Central memory CD8-positive, alpha-beta T cell (primary cell): Measurements from ENCODE around the gene PDZD2.
"Not testable (repeated sequence)": the region's sequence is repeated elsewhere in the genome, so short reads cannot be mapped to it uniquely, and the experiment has no call there.

Experiments used
- ATAC-seq: fragments of 150-1000 bp; cut with Tn5 transposase; replicated peaks from 2 replicates; pipeline ENCODE4 v1.10.0; 2022; ENCODE audit warnings: mild to moderate bottlenecking, moderate FRiP score, moderate number of reproducible peaks; ENCODE audit not compliant: poor library complexity, severe bottlenecking; ENCODE audit errors: extremely low read depth
- DNase-seq, 2 donors: peaks; one replicate each; pipeline ENCODE4 v3.0.0; 2021; ENCODE audit warnings: low spot score in 2 of 2
- H3K27ac Mint-ChIP-seq: one replicate; pipeline ENCODE4 v1.8.0; 2022; ENCODE audit warnings: low read depth, mild to moderate bottlenecking, moderate library complexity, mixed read lengths
- H3K27me3 Mint-ChIP-seq: one replicate; pipeline ENCODE4 v1.8.0; 2022; ENCODE audit warnings: mixed read lengths
- H3K36me3 Mint-ChIP-seq: one replicate; pipeline ENCODE4 v1.8.0; 2022; ENCODE audit warnings: mild to moderate bottlenecking, moderate library complexity, mixed read lengths; ENCODE audit not compliant: insufficient read depth
- H3K4me1 Mint-ChIP-seq: one replicate; pipeline ENCODE4 v1.8.0; 2022; ENCODE audit warnings: mixed read lengths
- H3K4me3 Mint-ChIP-seq: one replicate; pipeline ENCODE4 v1.8.0; 2022; ENCODE audit warnings: mild to moderate bottlenecking, moderate library complexity, mixed read lengths
- H3K9me3 Mint-ChIP-seq: one replicate; pipeline ENCODE4 v1.8.0; 2022; ENCODE audit warnings: mixed read lengths

Gene PDZD2

DNA sequence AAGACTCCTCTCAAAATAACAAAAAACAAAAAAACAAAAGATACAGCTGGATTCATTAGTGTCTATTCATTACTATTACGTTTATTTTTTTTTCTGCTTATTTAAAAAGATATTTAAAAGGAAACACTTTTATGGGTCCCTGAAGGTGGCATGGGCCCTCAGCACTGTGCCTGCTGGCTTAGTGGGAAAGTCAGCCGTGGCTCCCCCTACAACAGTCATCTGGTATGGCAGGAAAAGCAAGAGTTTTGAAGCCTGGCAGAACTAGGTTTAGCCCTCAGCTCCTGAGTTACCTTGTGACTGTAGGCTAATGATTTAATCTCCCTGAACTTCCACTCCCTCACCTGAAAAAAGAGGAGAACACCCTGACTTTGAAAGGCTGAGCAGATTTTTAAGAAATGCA, 399.6 kb downstream of the PDZD2 start:
- Mint-ChIP-seq H3K4me1 (peaks cover 2% of the 10 kb centered on the region), H3K4me3 (no peak overlapping the region), H3K9me3 (no peaks in the 10 kb centered on the region), H3K27me3 (no peaks in the 10 kb centered on the region), H3K27ac (no peak overlapping the region), H3K36me3 (no peaks in the 10 kb centered on the region)
- no peak for DNase-seq
- no peak for ATAC-seq

DNA sequence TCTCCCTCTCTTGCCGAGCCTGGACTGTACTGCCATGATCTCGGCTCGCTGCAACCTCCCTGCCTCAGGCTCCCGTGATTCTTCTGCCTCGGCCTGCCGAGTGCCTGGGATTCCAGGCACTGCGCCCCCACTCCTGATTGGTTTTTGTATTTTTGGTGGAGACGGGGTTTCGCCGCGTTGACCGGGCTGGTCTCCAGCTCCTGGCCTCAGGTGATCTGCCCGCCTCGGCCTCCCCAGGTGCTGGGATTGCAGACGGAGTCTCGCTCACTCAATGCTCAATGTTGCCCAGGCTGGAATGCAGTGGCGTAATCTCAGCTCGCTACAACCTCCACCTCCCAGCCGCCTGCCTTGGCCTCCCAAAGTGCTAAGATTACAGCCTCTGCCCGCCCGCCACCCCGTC, 400.2 kb downstream of the PDZD2 start:
- not testable (repeated sequence) for H3K27ac Mint-ChIP-seq, ATAC-seq, H3K36me3 Mint-ChIP-seq, H3K4me3 Mint-ChIP-seq, DNase-seq, H3K9me3 Mint-ChIP-seq, H3K27me3 Mint-ChIP-seq, H3K4me1 Mint-ChIP-seq

GRCh38 chr5:32039601-32040000, 400.7 kb downstream of the PDZD2 start:
- not testable (repeated sequence) for H3K27me3 Mint-ChIP-seq

DNA sequence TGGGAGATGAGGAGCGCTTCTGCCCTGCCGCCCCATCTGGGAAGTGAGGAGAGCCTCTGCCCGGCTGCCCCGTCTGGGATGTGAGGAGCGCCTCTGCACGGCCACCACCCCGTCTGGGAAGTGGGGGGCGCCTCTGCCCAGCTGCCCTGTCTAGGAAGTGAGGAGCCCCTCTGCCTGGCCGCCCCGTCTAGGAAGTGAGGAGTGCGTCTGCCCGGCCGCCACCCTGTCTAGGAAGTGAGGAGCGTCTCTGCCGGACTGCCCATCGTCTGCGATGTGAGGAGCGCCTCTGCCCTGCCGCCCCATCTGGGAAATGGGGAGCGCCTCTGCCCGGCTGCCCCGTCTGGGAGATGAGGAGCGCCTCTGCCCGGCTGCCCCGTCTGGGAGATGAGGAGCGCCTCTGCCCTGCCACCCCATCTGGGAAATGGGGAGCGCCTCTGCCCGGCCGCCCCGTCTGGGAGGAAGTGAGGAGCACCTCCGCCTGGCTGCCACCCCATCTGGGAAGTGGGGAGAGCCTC, 401.3 kb downstream of the PDZD2 start:
- not testable (repeated sequence) for H3K4me1 Mint-ChIP-seq, H3K9me3 Mint-ChIP-seq, H3K36me3 Mint-ChIP-seq, H3K4me3 Mint-ChIP-seq, ATAC-seq, DNase-seq, H3K27ac Mint-ChIP-seq, H3K27me3 Mint-ChIP-seq

More at GRCh38 chr5:32039601-32040000, 400.7 kb downstream of the PDZD2 start:
- H3K27ac Mint-ChIP-seq, H3K9me3 Mint-ChIP-seq, H3K36me3 Mint-ChIP-seq, DNase-seq, H3K4me1 Mint-ChIP-seq, H3K4me3 Mint-ChIP-seq, ATAC-seq: not testable (repeated sequence)

DNA sequence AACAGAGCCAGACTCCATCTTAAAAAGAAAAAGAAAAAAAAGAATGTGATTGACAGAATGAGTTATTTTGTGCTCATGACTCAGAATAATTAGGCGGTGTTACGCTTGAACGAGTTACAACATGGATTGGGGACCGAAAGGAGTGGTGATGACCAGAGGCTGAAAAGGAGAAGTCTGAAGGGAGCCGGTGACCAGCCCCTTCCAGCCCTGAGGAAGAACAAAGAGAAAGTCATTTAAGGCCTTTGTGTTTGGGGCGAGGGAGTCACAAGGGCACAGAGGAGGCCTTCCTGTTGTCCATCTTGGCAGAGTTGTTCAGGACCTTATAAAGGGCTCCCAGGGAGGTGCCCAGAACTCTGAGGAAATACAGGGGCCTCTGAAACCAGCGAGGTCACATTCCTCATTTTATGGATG, 403.6 kb downstream of the PDZD2 start:
- no peak for DNase-seq
- Mint-ChIP-seq H3K27me3 (no peaks in the 10 kb centered on the region), H3K27ac (no peak overlapping the region), H3K4me1 (no peaks in the 10 kb centered on the region), H3K36me3 (no peaks in the 10 kb centered on the region), H3K9me3 (no peaks in the 10 kb centered on the region), H3K4me3 (no peak overlapping the region)
- ATAC-seq, result no peak

DNA sequence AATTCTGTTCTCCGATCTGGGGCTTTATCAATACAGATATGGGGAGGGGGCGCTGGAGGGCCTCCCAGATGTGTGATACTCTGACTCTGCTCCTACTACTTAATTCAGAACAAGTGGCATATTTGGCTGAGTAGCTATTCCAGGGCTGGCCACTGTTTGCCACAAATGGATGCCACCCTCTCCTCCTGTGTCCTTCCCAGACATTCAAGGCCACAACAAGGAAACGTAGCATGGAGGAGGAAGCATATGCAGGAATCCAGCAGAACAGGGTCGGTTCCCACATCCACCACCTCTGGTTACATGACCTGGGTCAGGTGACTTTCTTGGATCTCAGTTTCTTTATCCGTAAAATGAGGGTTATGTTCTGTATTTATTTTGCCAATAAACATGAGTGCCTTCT, 404.2 kb downstream of the PDZD2 start:
- DNase-seq (no peak), ATAC-seq (no peak)
- Mint-ChIP-seq H3K9me3 (no peaks in the 10 kb centered on the region), H3K36me3 (no peaks in the 10 kb centered on the region), H3K4me3 (no peak overlapping the region), H3K4me1 (no peaks in the 10 kb centered on the region), H3K27me3 (peaks cover 1% of the 10 kb centered on the region), H3K27ac (no peak overlapping the region)

DNA sequence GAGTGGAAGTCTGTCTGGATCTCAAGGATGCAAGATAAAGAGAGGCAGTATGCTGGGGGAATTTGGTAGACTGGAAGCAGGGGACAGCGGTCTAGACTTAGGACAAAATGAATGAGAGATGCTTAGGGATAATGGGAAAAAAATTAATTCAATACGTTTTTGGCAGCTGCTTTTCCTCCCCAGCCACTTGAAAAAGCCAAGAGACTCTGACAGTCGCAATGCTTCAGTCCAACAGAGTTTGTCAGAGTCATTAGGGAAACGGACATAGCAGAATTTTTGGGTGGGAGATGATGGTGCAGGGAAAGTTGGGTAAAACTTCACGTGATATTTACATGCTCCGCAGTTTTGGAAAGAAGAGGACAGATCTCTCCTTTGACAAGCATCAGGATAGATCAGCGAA, 405.5 kb downstream of the PDZD2 start:
- Mint-ChIP-seq H3K36me3 (no peaks in the 10 kb centered on the region), H3K27ac (no peak overlapping the region), H3K4me3 (no peak overlapping the region), H3K9me3 (no peaks in the 10 kb centered on the region), H3K27me3 (peaks cover 9% of the 10 kb centered on the region), H3K4me1 (no peaks in the 10 kb centered on the region)
- DNase-seq, result no peak
- ATAC-seq, result no peak

DNA sequence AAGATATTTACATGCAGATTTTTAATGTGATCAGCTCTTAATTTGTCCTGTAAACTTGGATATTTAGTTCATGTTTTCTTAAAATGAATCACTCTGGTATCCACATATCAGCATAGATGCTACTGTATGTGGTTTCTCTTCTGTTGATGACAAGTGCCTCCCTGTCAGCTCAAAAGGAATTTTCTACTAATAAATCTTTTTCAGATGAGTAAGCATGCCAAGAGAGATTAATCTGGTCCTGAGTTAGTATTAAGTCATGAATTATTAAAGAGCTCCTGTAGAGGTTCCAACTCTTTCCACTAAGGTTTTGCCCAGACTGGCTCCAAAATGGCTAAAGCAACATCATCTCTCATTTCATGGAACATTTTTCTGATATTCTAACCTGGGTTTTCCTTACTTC, 406.0 kb downstream of the PDZD2 start:
- peaks cover 9% of the 10 kb centered on the region for H3K27me3 Mint-ChIP-seq
- no peak overlapping the region for H3K4me3 Mint-ChIP-seq
- no peak overlapping the region for H3K27ac Mint-ChIP-seq
- DNase-seq (no peak), ATAC-seq (no peak)
- H3K4me1 Mint-ChIP-seq, result no peaks in the 10 kb centered on the region
- H3K9me3 Mint-ChIP-seq, result no peaks in the 10 kb centered on the region
- H3K36me3 Mint-ChIP-seq, result no peaks in the 10 kb centered on the region

DNA sequence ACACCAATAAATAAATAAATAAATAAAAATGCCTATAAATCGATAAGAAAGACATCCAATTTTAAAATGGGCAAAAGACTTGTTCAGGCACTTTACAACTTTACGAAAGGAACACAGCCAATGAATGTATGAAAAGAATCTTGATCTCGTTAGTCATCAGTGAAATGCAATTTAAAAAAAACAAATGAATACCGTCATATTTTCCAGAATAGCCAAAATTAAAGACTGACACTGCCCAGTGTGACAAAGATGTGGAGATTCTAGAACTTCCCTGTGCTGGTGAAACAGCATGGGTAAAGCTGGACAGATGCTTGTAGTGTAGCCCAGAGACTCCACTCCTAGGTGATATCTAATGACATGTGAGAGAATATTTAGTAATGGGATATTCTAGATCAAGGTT, 408.1 kb downstream of the PDZD2 start:
- no peak overlapping the region for H3K27ac Mint-ChIP-seq
- H3K4me3 Mint-ChIP-seq, result no peak overlapping the region
- peaks cover 19% of the 10 kb centered on the region for H3K27me3 Mint-ChIP-seq
- no peaks in the 10 kb centered on the region for H3K9me3 Mint-ChIP-seq
- DNase-seq, result no peak
- no peaks in the 10 kb centered on the region for H3K4me1 Mint-ChIP-seq
- ATAC-seq, result no peak
- H3K36me3 Mint-ChIP-seq, result no peaks in the 10 kb centered on the region

DNA sequence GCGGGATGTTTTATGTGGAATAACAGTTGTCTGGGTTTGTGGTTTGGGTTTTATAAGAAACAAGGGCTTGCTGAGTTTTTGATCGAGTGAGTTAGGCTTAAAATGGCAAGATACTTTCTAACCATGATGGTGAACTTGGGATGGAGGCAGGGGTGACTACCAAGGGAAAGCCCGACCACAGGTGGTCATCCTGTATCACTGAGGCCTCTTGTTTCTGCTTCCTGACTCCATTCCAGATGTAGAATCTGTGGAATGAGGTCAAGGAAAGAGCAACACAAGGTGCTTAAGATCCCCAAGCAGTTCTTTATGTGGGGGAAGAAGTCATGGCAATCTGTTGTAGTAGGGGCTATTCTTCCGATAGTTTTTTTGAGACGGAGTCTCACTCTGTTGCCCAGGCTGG, 412.9 kb downstream of the PDZD2 start:
- ATAC-seq (no peak), DNase-seq (no peak)
- H3K4me1 Mint-ChIP-seq, result no peaks in the 10 kb centered on the region
- H3K9me3 Mint-ChIP-seq, result no peaks in the 10 kb centered on the region
- H3K27ac Mint-ChIP-seq, result no peak overlapping the region
- H3K4me3 Mint-ChIP-seq, result no peak overlapping the region
- no peaks in the 10 kb centered on the region for H3K36me3 Mint-ChIP-seq
- peaks cover 31% of the 10 kb centered on the region for H3K27me3 Mint-ChIP-seq

DNA sequence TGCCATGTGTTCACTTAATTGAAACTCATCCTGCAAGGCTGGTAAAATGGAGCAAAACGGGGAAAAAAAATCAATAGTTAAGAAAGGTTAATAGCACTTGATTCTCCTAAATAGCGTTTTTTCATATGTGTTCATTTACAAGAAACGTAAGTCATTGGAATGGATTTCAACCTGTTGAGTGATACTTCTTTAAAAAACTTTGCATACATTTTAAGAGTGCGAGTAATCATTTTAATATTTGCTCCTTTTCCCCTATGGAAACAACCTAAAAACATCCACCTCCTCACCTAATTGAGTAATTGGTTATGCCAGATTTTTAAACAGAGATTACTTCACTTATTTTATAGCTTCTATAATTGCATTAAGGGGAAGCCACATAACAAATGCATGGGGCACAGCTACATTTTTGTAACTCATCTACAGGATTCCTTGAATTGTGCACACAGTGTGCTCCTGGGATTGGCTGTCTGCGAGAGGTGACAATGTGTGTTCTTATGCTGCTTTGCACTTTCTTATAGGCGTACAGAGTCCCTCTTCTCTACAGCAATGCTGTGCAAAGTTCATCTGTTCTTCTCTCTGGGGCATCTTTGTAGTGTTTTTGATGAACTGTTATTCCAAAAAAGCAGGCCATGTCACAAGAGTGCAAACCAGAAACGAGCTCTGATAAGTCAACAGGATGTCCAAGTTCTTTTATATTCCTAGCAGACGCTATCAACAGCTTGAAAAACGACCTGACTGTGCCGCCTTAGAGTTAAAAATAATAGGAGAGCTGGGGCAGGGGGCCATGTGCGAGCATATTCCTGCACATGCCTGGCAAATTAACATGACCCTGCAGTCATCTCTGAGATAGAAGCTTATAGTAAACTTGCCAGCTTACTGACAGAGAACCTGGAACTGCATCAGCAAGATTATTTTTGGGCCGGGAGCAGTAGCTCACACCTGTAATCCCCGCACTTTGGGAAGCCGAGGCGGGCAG, 417.2 kb downstream of the PDZD2 start:
- Mint-ChIP-seq H3K9me3 (no peaks in the 10 kb centered on the region), H3K4me1 (no peaks in the 10 kb centered on the region), H3K27ac (no peak overlapping the region), H3K27me3 (peaks cover 20% of the 10 kb centered on the region), H3K36me3 (no peaks in the 10 kb centered on the region), H3K4me3 (no peak overlapping the region)
- no peak for DNase-seq
- no peak for ATAC-seq

- no peaks in the 10 kb centered on the region for H3K9me3 Mint-ChIP-seq
- DNase-seq (no peak), ATAC-seq (no peak)
- no peaks in the 10 kb centered on the region for H3K36me3 Mint-ChIP-seq
- no peaks in the 10 kb centered on the region for H3K4me1 Mint-ChIP-seq
- no peak overlapping the region for H3K4me3 Mint-ChIP-seq
- no peak overlapping the region for H3K27ac Mint-ChIP-seq
- H3K27me3 Mint-ChIP-seq, result peaks cover 12% of the 10 kb centered on the region
These were observed 418.5 kb downstream of the PDZD2 start for GRCh38 chr5:32057187-32058096.
